ENCODE data around the gene FAM53A.

The FAM53A gene

GRCh38 chr4:1716065-1716945, 32.2 kb upstream of the FAM53A start:
- no peak overlapping the region for H3K9ac ChIP-seq (ENCODE audit: low read depth in 1 of 2, low read length in 2 of 2)
- no peak overlapping the region for H3K27ac ChIP-seq (ENCODE audit: low read depth, low read length)
- H3K4me1 ChIP-seq (ENCODE audit: control insufficient read depth in 1 of 2, insufficient read depth in 2 of 2, low read length in 2 of 2), result peaks cover 16 to 67% of the 10 kb centered on the region in 2 donors
- H3K4me3 ChIP-seq (ENCODE audit: low read depth in 1 of 2, low read length in 2 of 2), result no peak overlapping the region
- no peaks in the 10 kb centered on the region for H3K9me3 ChIP-seq (ENCODE audit: control insufficient read depth in 1 of 2, low read length in 2 of 2)
- H3K36me3 ChIP-seq (ENCODE audit: control insufficient read depth in 1 of 2, insufficient read depth in 2 of 2, low read length in 2 of 2), result peaks cover 5 to 30% of the 10 kb centered on the region in 2 donors
- H3K27me3 ChIP-seq (ENCODE audit: control insufficient read depth in 1 of 2, insufficient read depth in 2 of 2, low read length in 2 of 2), result no peaks in the 10 kb centered on the region

DNA sequence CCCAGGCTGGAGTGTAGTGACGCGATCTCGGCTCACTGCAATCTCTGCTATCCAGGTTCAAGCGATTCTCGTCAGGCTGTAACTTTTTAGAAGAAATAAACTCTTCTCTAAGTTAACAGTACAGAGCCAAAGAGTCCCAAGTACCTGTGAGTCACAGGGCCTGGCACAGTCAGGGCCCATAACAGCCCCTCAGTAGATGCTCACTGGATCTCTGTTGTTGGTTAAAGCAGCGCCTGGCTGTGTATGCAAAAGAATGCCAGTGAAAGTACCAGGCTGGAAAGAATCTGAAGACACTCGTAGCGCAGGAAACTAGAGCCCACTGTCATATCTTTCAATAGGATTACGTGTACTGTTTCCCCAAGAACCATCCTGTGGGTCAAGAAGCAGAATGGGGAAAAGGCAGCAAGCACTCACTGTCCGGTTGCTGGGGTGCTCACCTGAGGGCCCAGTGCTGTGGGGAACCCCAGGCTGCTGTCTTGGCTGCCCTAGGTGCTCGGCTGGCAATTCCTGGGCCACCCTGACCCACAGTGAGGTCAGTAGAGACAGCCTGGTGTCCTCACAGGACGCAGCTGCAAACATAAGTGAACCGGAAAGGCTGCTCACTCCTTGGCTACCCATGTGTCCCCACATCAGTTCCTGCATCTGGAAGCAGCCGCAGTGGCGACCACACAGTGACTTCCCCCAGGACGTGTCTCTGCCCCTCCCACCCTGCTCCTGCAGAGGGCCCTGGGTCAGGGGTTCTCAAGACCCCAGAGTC, 31.1 kb upstream of the FAM53A start:
- Histone ChIP-seq H3K9me3 (ENCODE audit: control insufficient read depth in 1 of 2, low read length in 2 of 2) (no peaks in the 10 kb centered on the region), H3K27ac (ENCODE audit: low read depth, low read length) (no peak overlapping the region), H3K27me3 (ENCODE audit: control insufficient read depth in 1 of 2, insufficient read depth in 2 of 2, low read length in 2 of 2) (no peaks in the 10 kb centered on the region), H3K4me1 (ENCODE audit: control insufficient read depth in 1 of 2, insufficient read depth in 2 of 2, low read length in 2 of 2) (peaks cover 19 to 76% of the 10 kb centered on the region in 2 donors), H3K9ac (ENCODE audit: low read depth in 1 of 2, low read length in 2 of 2) (peak overlapping the region; percentile 0 to 28), H3K4me3 (ENCODE audit: low read depth in 1 of 2, low read length in 2 of 2) (no peak overlapping the region), H3K36me3 (ENCODE audit: control insufficient read depth in 1 of 2, insufficient read depth in 2 of 2, low read length in 2 of 2) (peaks cover 5 to 31% of the 10 kb centered on the region in 2 donors)

DNA sequence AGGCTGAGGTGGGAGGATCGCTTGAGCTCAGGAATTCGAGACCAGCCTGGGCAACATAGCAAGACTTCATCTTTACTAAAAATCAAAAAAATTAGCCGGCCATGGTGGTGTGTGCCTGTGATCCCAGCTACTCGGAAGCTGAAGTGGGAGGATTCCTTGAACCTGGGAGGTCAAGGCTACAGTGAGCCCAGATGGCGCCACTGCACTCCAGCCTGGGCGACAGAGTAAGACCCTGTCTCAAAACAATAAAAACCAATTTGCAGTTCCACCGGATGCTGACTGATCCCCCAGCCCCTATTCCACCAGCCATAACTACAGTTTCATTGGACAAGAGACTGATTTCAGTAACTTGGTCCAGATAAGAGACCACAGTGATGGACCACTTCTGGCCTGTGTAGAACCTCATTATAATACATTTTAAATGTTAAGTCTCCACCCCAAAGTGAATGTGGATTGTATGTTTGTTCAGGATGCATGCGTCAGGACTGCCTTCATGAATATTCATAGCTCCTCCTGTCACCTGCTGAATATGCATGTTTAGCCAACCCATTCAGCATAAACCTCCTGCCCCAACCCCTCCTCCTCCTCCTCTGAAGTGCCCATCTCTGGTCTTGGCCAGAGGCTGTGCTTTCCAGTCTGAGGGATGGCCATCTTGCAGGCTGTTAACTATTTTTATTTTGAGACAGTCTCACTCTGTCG, 30.3 kb upstream of the FAM53A start:
- Histone ChIP-seq H3K9ac (ENCODE audit: low read depth in 1 of 2, low read length in 2 of 2) (peak overlapping the region; percentile 0 to 43), H3K36me3 (ENCODE audit: control insufficient read depth in 1 of 2, insufficient read depth in 2 of 2, low read length in 2 of 2) (peaks cover 5 to 33% of the 10 kb centered on the region in 2 donors), H3K4me1 (ENCODE audit: control insufficient read depth in 1 of 2, insufficient read depth in 2 of 2, low read length in 2 of 2) (peaks cover 12 to 73% of the 10 kb centered on the region in 2 donors), H3K9me3 (ENCODE audit: control insufficient read depth in 1 of 2, low read length in 2 of 2) (no peaks in the 10 kb centered on the region), H3K27ac (ENCODE audit: low read depth, low read length) (no peak overlapping the region), H3K4me3 (ENCODE audit: low read depth in 1 of 2, low read length in 2 of 2) (no peak overlapping the region), H3K27me3 (ENCODE audit: control insufficient read depth in 1 of 2, insufficient read depth in 2 of 2, low read length in 2 of 2) (no peaks in the 10 kb centered on the region)

DNA sequence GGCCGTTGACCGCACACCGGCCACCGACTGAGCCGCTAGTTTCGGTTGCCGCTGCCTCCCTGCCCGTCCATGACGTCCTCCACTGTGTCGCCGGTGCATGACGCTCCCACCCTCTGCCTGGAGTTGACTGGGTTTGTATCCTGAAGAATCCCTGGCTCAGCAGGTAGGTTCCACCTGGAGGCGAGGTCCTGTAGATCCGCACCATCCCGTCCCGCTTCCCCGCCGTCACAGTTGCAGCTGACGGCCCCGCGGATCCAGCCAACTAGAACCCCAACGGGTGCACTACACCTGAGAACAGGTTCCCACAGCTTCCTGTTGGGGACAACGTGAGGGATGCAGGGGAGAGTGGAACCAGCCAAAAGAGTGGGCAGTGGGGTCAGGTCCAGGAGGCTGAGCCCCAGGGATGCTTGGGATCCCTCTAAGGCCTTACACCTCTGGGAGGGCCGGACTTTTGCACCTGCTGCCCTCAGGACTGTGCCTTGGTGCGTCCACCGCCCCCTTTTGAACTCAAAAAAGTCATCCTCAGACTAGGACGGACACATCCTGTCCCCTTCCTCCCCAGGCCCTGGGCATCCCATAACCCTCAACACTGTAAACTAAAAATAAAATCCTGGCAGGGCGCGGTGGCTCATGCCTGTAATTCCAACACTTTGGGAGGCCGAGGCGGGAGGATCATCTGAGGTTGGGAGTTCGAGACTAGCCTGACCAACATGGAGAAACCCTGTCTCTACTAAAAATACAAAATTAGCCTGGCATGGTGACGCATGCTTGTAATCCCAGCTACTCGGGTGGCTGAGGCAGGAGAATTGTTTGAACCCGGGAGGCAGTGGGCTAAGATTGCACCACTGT, 29.1 kb upstream of the FAM53A start:
- H3K27ac ChIP-seq (ENCODE audit: low read depth, low read length), result peak overlapping the region; percentile 99
- no peaks in the 10 kb centered on the region for H3K27me3 ChIP-seq (ENCODE audit: control insufficient read depth in 1 of 2, insufficient read depth in 2 of 2, low read length in 2 of 2)
- H3K9me3 ChIP-seq (ENCODE audit: control insufficient read depth in 1 of 2, low read length in 2 of 2), result no peaks in the 10 kb centered on the region
- peak overlapping the region; percentile 78 to 98 for H3K9ac ChIP-seq (ENCODE audit: low read depth in 1 of 2, low read length in 2 of 2)
- H3K4me1 ChIP-seq (ENCODE audit: control insufficient read depth in 1 of 2, insufficient read depth in 2 of 2, low read length in 2 of 2), result peaks cover 4 to 61% of the 10 kb centered on the region in 2 donors
- peak overlapping the region; percentile 97 to 99 for H3K4me3 ChIP-seq (ENCODE audit: low read depth in 1 of 2, low read length in 2 of 2)
- H3K36me3 ChIP-seq (ENCODE audit: control insufficient read depth in 1 of 2, insufficient read depth in 2 of 2, low read length in 2 of 2), result peaks cover 5 to 28% of the 10 kb centered on the region in 2 donors

DNA sequence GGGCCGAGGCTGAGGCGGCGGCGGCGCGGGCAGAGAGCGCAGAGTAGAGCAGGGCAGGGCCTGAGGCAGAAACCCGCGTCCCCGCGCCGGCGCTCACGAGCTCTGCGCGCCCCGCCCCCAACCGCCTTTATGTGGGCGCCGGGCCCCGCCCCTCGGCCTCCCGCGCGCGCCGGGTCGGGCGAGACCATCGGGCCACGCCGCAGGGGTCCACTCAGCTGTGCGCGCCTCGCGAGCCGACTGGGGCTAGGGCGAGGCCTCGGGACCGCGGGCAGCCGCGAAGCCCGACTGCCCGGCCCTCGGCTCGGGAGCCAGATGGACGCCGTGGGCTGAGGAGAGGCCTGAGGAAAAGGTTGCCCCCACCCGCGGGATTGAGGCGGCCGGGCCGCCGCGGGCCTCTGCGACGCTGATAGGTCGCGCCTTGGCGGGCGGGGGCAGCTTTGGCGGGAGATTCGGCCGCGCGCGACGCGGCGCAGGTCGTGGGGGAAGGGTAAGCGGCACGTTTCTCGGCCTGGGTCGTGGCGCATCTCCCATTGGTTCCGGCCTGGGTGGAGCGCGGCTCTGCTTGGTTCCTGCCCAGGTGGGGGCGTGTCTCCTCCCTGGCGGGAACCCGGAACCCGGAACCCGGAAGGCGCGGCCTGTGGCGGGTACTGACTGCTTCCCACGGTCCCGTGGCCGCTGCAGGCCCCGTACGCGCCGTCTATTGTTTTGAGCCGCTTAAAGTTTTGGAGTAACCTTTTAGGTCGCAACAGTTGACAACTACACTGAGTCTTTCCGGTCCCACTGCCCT, 28.3 kb upstream of the FAM53A start, which contains the start of gene SLBP:
Gene SLBP, minus strand, starts transcription at position 104 of the 787 bp plus-strand sequence. CDS start 131 bp downstream, outside the sequence.
- H3K36me3 ChIP-seq (ENCODE audit: control insufficient read depth in 1 of 2, insufficient read depth in 2 of 2, low read length in 2 of 2), result peaks cover 5 to 20% of the 10 kb centered on the region in 2 donors
- peak within 1 kb of the TSS; percentile 97 to 99 for H3K4me3 ChIP-seq (ENCODE audit: low read depth in 1 of 2, low read length in 2 of 2)
- H3K9me3 ChIP-seq (ENCODE audit: control insufficient read depth in 1 of 2, low read length in 2 of 2), result no peaks in the 10 kb centered on the region
- peaks cover 4 to 53% of the 10 kb centered on the region in 2 donors for H3K4me1 ChIP-seq (ENCODE audit: control insufficient read depth in 1 of 2, insufficient read depth in 2 of 2, low read length in 2 of 2)
- peak within 1 kb of the TSS; percentile 87 to 98 for H3K9ac ChIP-seq (ENCODE audit: low read depth in 1 of 2, low read length in 2 of 2)
- no peaks in the 10 kb centered on the region for H3K27me3 ChIP-seq (ENCODE audit: control insufficient read depth in 1 of 2, insufficient read depth in 2 of 2, low read length in 2 of 2)
- H3K27ac ChIP-seq (ENCODE audit: low read depth, low read length), result peak within 1 kb of the TSS; percentile 99

DNA sequence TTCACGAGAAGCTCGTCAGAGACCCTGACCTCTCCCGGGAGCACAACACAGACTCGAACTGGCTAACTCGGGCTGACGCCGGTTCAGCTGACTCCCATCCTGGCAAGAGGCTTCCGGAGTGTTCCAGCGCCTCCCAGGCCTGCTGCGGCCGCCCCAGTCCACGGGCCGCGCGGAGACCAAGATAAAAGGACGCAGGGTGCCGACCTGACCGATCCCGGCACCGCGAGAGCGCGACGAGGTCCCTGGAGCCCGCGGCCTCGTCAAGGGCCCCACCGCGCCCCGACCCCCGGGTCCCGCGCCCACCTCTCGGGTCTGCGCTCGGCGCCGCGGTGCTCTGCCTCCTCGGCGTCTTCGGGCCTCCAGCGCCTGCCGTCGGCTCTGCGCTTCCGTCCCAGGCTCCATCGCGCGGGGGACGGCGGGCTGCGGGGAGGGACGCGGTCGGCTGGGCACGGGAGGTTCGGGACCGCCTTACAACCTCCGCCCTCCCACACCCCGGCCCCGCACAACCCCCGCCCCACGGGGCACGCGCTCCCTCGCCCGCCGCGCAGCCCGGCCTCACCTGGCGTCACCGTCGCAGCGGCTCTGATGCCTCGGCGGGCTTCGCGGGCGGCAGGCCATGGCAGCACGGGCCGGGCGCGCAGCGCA, 27.6 kb upstream of the FAM53A start:
- Histone ChIP-seq H3K4me1 (ENCODE audit: control insufficient read depth in 1 of 2, insufficient read depth in 2 of 2, low read length in 2 of 2) (peaks cover 4 to 47% of the 10 kb centered on the region in 2 donors), H3K36me3 (ENCODE audit: control insufficient read depth in 1 of 2, insufficient read depth in 2 of 2, low read length in 2 of 2) (peaks cover 3 to 13% of the 10 kb centered on the region in 2 donors), H3K27ac (ENCODE audit: low read depth, low read length) (peak overlapping the region; percentile 99), H3K27me3 (ENCODE audit: control insufficient read depth in 1 of 2, insufficient read depth in 2 of 2, low read length in 2 of 2) (no peaks in the 10 kb centered on the region), H3K4me3 (ENCODE audit: low read depth in 1 of 2, low read length in 2 of 2) (peak overlapping the region; percentile 97 to 99), H3K9me3 (ENCODE audit: control insufficient read depth in 1 of 2, low read length in 2 of 2) (no peaks in the 10 kb centered on the region), H3K9ac (ENCODE audit: low read depth in 1 of 2, low read length in 2 of 2) (peak overlapping the region; percentile 87 to 98)

DNA sequence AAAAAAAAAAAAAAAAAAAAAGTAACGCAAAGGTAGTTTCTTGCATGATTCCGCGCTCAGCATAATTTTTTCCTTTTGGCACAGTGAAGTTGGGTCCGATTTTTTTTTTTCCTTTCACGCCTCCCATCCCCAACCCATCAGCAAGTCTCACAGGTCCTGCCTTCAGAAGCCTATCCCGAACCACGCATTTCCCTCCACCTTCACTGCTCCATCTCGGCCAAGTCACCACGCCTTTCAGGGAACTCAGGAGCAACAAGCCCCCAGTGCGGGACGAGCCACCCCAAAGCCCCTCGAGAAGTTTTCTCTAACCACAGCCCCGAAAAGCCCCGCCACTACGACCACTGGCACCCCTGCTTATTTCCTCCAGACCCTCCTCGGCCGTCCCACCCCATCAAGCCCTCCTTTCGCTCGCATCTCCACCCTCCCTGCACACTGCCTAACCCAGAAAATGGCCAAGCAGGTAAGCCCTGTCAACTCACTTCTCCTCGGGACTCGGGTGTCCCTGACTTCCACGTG, 27.0 kb upstream of the FAM53A start:
- no peaks in the 10 kb centered on the region for H3K27me3 ChIP-seq (ENCODE audit: control insufficient read depth in 1 of 2, insufficient read depth in 2 of 2, low read length in 2 of 2)
- H3K27ac ChIP-seq (ENCODE audit: low read depth, low read length), result peak overlapping the region; percentile 99
- H3K36me3 ChIP-seq (ENCODE audit: control insufficient read depth in 1 of 2, insufficient read depth in 2 of 2, low read length in 2 of 2), result peaks cover 0 to 13% of the 10 kb centered on the region in 2 donors
- peak overlapping the region; percentile 97 to 99 for H3K4me3 ChIP-seq (ENCODE audit: low read depth in 1 of 2, low read length in 2 of 2)
- peaks cover 4 to 46% of the 10 kb centered on the region in 2 donors for H3K4me1 ChIP-seq (ENCODE audit: control insufficient read depth in 1 of 2, insufficient read depth in 2 of 2, low read length in 2 of 2)
- H3K9me3 ChIP-seq (ENCODE audit: control insufficient read depth in 1 of 2, low read length in 2 of 2), result no peaks in the 10 kb centered on the region
- H3K9ac ChIP-seq (ENCODE audit: low read depth in 1 of 2, low read length in 2 of 2), result peak overlapping the region; percentile 87 to 98

- peaks cover 4 to 24% of the 10 kb centered on the region in 2 donors for H3K4me1 ChIP-seq (ENCODE audit: control insufficient read depth in 1 of 2, insufficient read depth in 2 of 2, low read length in 2 of 2)
- no peak overlapping the region for H3K4me3 ChIP-seq (ENCODE audit: low read depth in 1 of 2, low read length in 2 of 2)
- no peak overlapping the region for H3K9ac ChIP-seq (ENCODE audit: low read depth in 1 of 2, low read length in 2 of 2)
- no peaks in the 10 kb centered on the region for H3K27me3 ChIP-seq (ENCODE audit: control insufficient read depth in 1 of 2, insufficient read depth in 2 of 2, low read length in 2 of 2)
- H3K36me3 ChIP-seq (ENCODE audit: control insufficient read depth in 1 of 2, insufficient read depth in 2 of 2, low read length in 2 of 2), result peaks cover 8 to 18% of the 10 kb centered on the region in 2 donors
- H3K9me3 ChIP-seq (ENCODE audit: control insufficient read depth in 1 of 2, low read length in 2 of 2), result no peaks in the 10 kb centered on the region
- H3K27ac ChIP-seq (ENCODE audit: low read depth, low read length), result no peak overlapping the region
Observed at GRCh38 chr4:1708581-1708980, 24.5 kb upstream of the FAM53A start.
